ENCODE measurements around the gene SHROOM4.

Gene SHROOM4

GRCh38 chrX:50780144-50780543 is 33.9 kb downstream of the SHROOM4 start:
- no peak for DNase-seq (ENCODE audit: low read depth)

- DNase-seq (ENCODE audit: low read depth), result no peak
These were observed 34.3 kb downstream of the SHROOM4 start for GRCh38 chrX:50779694-50780093.

DNA sequence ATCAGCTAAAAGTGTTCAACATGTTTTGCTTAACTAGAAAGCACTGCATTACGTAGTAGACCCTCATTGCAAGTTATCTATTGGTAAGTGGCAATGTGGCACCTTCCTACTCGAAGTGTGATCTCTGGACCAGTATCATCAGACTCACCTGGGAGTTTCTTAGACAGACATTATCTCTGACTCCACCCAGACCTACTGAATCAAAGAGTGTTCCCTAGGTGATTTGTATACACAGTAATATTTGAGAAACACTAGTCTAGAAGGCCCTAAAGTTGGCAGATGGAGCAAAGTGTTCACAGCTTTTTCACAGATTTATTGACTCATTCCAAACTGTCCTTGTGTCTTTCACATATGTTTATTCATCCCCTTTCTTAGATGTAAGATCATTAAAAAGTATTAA is 35.7 kb downstream of the SHROOM4 start:
- no peak for DNase-seq (ENCODE audit: low read depth)

DNA sequence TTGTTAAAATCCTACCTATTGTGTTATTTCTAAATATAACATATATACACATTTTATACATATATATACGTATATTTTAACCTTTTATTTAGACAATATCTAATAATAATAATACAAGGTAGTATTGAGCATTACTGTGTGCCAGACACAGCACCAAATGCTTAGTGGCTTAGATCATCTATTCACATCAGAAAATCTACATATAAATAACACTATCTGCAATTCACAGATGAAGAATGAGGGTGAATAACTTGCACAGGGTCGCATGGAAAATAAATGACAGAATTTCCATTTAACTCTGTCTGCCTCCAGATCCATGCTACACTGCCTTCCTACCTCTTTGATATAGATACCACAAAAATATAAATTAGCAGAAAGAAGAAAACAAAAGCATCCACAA is 37.7 kb downstream of the SHROOM4 start:
- no peak for DNase-seq (ENCODE audit: low read depth)

DNA sequence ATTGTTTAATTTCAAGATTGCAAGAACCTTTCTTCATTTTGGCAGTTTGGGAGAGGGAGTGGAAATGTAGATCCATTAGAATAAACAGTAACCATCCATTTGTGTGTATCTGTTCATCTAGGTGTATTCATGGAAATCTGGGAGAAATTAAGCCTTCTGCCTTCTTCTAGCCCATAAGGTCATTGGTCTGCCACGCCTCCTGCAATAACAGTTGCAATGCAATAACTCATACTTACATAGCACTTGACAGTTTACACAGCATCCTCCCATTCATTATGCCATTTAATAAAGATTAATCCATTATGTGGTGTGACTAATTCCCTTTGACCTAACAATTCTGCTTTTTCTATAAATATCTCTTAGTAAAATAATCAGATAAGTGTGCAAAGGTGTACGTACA is 42.6 kb downstream of the SHROOM4 start:
- no peak for DNase-seq (ENCODE audit: low read depth)

DNA sequence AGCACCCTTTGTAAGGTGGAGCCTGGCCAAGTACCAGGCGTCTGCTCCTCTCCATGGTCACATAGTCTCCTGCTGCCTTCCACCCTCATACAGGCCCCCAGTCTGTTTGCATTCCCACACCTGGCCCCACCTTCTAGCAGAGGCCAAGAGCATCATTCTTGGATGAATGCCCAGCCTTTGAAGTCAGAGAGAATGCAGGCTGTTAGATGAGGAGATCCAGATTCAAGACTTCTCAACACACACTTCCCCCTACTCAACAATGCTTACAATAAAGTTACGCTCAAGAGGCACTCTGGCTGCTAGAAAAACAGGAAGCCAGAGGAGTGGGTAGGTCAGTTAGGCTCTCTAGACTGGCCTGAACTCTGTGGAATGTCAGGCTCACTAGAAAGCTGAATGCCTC is 43.3 kb downstream of the SHROOM4 start:
- DNase-seq (ENCODE audit: low read depth), result no peak

- DNase-seq (ENCODE audit: low read depth), result no peak
These were observed 44.5 kb downstream of the SHROOM4 start for GRCh38 chrX:50769389-50770063.

- no peak for DNase-seq (ENCODE audit: low read depth)
These were observed 45.2 kb downstream of the SHROOM4 start for GRCh38 chrX:50768801-50769200.

- no peak for DNase-seq (ENCODE audit: low read depth)
These were observed 48.0 kb downstream of the SHROOM4 start for GRCh38 chrX:50765986-50766385.

GRCh38 chrX:50762578-50762977 is 51.4 kb downstream of the SHROOM4 start:
- no peak for DNase-seq (ENCODE audit: low read depth)

GRCh38 chrX:50756276-50756675 is 57.7 kb downstream of the SHROOM4 start:
- no peak for DNase-seq (ENCODE audit: low read depth)

DNA sequence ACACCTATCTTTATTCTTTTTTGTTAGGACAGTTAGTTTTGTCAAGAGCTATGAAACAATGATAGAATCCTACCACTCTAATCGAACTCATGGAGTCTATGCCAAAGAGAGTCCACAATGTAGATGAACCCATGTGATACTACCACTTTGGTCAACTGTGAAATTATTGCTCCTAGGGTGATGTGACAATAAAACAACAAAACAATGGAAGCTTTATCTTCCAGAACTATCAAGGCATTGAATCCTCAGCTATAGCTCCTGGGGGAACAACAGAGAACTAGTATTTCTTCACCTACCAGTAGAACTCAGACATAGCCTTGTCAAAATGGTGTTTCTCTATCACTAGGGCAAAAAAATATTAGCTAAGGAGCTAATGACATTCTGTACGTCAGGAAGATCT is 62.9 kb downstream of the SHROOM4 start:
- DNase-seq (ENCODE audit: low read depth), result no peak

DNA sequence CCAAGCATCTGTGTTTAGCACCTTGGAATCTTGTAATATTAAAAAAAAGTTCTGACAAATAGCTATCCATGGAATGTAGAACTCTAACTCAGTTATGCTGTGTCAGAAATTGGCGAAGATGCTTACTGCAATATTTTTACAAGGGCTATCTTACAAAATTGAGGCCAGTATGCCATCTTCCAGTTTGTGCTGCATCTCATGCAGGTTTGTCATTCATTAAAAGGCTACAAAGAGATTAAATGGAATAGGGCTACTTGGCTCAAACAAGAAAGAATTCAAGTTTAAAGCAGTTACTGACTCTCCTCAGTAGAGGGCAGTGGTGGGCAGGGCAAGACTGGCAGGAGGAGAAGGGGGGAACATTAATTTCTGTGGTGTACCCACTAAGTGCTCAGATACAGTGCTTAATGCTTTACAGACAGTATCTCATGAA is 66.5 kb downstream of the SHROOM4 start:
- peak; percentile 5 for DNase-seq (ENCODE audit: low read depth)

- no peak for DNase-seq (ENCODE audit: low read depth)
These were observed 77.3 kb downstream of the SHROOM4 start for GRCh38 chrX:50736656-50737055.

DNA sequence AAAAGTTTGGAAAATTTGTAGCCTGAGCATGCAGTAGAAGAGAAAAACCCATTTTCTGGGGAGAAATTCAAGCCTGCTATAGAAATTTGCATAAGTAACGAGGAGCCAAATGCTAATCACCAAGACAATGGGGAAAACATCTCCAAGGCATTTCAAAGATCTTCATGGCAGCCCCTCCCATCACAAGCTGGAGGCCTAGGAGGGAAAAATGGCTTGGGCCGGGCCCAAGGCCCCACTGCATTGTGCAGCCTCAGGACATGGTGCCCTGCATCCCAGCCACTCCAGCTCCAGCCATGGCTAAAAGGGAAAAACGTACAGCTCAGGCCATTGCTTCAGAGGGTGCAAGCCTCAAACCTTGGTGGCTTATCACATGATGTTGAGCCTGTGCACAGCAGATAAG is 87.7 kb downstream of the SHROOM4 start:
- DNase-seq (ENCODE audit: low read depth), result no peak

DNA sequence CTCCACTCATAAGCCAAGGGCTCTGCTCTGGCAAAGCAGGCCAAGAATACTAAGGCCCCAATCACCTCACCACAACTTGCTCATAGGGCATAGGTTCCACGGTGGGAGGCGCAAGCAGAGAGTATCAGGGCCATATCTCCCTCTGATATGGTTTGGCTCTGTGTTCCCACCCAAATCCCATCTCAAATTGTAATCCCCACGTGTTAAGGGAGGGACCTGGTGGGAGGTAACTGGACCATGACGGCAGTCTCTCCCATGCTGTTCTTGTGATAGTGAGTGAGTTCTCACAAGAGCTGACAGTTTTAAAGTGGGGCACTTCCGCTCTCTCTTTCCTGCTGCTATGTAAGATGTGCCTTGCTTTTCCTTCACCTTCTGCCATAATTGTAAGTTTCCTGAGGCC is 88.7 kb downstream of the SHROOM4 start:
- no peak for DNase-seq (ENCODE audit: low read depth)

DNA sequence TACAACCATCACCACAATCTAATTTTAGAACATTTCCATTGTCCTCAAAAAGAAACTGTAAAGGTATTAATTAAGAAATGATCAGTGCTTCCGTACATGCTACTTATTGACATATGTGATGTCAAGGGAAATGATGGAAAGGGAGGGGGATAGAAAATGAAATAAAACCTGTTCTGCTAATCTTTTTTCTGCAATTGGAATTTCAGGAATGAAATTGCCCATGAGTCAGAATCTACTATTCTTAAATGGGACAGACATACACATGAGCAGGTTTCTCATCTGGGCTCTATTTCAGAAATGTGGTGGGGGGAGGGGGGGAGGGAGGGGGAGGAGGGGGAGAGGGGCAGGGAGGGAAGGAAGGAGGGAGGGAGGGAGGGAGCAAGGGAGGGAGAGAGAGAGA is 91.0 kb downstream of the SHROOM4 start:
- no peak for DNase-seq (ENCODE audit: low read depth)

GRCh38 chrX:50721764-50722521 is 92.1 kb downstream of the SHROOM4 start:
- no peak for DNase-seq (ENCODE audit: low read depth)

DNA sequence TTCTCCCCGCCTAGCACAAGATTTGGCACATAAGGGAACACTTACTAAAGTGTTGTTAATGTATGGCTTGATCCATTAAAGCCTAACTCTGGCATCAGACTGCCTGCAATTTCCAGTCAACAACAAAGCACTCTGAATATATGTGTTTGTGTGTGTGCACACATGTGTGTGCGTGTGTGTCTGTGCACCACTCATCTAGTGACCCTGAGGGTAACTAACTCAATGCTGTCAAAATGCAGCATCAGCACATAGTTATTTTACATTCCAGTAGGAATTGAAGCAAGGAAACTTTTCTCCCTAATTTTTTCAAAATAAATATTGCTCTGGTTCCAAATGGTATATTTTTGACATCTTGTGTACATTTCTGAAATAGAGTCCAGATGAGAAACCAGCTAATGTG is 94.4 kb downstream of the SHROOM4 start:
- no peak for DNase-seq (ENCODE audit: low read depth)

DNA sequence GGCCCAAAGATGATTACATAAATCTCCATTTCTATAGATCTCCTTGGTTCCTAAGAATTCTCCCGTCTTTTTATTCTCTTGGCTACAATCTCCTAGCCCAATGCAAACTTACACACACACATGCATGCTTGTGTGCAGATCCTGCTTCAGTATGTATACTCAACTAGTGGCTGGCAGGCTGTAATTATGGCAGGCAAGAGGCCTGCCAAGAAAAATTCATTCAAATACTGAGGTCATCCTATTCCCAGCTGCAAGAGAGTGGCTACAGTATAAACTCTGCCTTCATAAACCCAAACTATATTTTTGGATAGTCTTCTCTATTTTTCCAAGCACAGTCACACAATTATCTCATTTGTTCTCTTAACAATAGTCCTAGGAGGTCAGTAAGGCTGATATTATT is 95.2 kb downstream of the SHROOM4 start:
- DNase-seq (ENCODE audit: low read depth), result peak; percentile 29

DNA sequence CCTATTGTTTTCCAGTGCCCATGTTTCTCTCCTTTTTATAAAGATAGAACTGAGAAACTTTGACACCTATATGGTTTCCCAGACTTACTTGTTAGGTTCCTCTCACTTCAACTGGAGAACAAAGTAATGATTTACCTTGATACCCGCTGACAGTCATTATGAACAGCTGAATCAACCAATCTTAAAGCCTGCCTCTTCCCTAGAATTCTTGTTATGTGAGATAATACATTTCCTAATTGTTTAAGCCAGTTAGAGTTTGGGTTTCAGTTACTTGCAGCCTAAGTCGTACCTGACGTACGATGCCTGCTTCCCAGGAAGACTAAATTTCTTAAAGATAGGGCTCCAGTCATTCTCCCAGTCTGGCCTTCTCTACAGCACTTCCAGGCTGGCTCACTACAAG is 97.3 kb downstream of the SHROOM4 start:
- no peak for DNase-seq (ENCODE audit: low read depth)

- DNase-seq (ENCODE audit: low read depth), result no peak
These were observed 101.2 kb downstream of the SHROOM4 start for GRCh38 chrX:50712777-50713176.

- DNase-seq (ENCODE audit: low read depth), result no peak
These were observed 102.1 kb downstream of the SHROOM4 start for GRCh38 chrX:50711907-50712306.
